HG02642 (cell line): Measurements from ENCODE around the gene SUSD5.
A peak's percentile ranks its signal among the peaks of the same experiment; 100 is the strongest.

Experiments used
- ATAC-seq: cut with Tn5 transposase; IDR thresholded peaks from one replicate; pipeline ENCODE4 v1.9.1; 2021; ENCODE audit warnings: mild to moderate bottlenecking; ENCODE audit not compliant: unreplicated experiment, poor library complexity

Gene SUSD5

DNA sequence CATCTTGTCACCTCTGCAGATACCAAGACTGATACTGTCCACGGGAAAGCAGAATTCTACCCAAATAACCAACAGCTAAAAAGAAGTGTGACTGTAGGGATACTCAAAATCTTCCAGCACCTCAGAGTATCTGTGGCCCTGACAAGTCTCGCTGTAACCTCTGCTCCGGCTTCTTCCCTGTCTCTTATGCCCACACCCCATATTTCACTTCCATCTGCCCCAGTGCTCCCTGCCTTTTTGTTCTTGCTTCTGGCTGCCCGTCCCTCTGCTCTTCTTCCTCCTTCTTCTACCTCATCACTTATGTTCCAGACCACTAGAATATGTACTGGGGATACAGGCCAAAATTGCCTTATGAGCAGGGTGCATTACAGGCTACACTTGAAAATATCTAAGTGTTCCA lies 59.4 kb downstream of the SUSD5 start:
- no peak for ATAC-seq

DNA sequence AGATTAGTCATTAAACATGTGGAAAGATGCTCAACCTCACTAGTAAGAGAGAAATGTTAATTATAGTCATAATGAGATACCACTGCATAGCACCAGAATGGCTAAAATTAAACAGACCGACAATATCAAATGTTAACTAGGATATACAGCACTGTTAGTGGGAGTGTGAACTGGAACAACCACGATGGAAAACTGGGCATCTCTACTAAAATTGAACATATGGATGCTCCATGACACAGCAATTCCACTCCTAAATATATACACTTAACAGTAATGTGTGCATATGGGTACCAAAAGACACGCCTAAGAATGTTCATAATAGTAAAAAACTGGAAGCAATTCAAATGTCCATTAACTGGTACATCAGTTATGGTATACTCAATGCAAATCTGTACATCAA lies 63.3 kb downstream of the SUSD5 start:
- ATAC-seq, result no peak

DNA sequence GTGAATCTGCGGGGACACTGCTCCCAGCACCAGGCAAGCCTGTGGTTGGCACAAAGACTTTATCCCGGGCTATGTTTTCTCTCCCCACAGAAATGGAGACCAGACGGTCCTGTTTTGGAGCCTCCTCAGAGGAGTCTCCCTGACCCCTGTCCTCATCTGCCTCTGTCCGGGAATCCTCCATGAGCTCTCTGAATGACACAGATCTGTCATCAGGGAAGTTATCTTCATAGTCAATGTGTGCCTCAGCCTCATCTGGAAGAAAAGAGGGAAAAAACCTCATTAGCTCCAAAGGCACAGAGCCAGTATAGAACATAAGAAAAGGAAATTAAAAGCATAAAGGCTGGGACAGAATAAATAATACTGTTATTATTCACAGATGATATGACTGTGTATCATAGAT lies 64.8 kb downstream of the SUSD5 start:
- ATAC-seq, result no peak

DNA sequence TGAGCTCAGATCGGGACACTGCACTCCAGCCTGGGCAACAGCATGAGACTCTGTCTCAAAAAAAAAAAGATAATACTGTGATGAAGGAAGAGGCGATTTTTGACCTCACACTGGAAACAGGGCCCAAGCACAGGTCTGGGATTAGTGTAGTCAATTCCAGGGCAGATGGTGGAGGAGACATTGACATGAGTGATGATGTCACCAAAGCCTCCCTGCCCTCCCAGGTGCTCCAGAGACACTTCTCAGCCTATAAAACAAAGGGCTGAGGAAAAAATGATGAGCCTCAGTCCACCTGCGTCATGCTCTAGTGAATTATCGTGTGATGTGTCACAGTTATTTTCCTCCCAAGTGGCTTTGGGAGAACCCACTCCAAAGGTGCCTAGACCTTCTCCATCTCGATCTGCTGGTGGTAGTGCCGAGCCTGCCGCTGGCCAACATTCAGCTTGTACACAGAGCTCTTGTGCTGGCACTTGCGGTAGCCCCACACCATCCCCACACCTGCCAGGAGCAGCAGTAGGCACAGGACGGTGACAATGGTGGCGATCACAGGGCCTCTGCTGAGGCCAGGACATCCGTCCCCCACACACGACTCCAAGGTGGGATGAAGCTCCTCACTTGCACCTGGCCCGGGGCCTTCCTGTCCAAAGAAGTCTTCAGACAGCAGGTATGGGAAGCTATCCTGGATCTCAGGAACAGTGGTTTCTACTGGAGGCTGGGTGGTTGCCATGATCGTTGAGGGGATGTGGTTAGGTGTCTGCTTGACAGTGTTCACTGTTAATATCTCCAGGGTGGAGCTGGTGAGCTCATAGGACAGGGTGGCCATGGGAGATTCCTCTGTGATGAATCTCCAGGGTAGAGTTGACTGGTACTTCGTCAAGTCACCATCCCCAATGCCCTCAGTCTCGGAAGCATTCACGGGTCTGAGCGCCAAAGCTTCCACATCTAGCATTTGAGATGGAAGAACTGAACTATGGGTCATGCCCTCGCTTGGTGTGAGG lies 65.9 kb downstream of the SUSD5 start:
- ATAC-seq, result no peak

DNA sequence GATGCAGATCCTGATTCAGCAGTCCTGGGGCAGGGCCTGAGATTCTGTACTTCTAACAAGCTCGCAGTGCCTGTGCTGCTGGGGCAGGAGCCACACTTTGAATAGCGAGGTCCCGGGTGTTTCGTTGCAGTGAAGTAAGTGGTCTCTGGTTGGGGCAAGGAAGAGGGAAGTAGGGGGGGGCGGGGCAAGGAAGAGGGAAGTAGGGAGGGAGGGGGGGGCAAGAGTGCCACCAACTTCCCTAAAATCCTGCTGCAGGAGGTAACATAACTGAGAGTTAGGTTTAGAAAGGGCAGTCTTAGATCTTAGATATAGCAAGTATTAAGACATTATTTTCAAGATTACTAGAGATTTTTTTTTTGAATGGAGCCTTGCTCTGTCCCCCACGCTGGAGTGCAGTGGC lies 69.3 kb downstream of the SUSD5 start:
- ATAC-seq, result no peak

DNA sequence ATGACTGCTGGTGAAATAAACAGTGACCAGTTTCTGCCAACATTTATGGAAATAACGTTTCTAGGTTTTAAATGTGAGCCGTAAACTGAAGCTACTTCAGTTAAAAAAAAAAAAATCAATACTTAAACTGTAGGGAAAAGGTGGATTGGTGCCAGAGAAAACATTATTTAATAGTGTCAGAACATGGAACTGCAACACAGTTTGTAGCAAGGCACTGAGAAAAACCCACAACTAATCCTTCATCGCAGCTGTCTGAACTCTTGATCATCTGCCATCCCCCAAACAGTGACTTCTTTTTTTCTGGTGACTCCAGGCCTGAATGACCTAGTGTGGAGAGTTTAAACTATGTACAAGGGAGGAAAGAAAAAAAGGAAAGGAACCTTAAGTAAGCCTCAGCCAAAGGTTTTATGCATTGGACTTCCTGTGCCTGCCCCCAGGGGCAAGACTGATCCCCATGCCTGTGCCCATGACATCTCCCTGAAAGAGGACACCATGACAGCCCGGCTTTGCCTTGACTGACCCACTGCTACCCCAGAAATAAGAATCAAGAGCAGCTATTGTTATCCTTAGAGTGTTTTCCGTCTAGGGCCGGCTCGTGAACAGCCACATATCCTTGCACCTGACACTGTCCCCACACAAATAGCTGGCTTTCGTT lies 71.7 kb downstream of the SUSD5 start:
- no peak for ATAC-seq

DNA sequence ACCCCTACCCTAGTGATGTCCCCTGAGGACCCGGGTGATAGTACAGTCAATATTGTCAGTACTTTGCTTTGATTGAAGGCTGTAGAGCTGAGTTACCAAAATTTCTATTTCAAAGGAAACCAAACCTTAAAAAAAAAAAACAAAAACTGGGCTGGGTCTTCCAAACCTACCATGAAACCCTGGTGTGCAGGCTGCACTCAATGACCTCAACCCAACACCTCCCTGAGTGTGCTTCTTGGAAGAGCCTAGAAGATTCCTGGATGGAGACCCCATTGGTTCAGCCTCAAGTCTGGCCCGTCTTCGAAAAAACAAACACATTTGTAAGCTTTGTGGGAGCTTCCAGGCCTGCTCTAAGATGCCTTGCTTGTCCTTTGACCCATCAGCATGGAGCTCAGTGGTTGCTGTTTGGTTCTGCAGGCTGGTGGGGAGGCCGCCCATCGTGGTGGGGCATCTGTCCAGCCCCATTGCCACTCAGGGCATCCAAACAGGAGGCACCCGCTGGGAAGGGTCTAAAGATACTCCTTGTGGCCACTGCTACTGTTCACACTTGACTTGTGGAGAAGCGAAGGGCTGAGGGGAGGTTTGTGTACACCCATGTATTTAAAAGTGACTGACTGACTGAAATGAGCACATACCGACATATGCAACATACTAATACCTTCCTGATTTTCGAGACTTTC lies 72.6 kb downstream of the SUSD5 start:
- ATAC-seq, result no peak

DNA sequence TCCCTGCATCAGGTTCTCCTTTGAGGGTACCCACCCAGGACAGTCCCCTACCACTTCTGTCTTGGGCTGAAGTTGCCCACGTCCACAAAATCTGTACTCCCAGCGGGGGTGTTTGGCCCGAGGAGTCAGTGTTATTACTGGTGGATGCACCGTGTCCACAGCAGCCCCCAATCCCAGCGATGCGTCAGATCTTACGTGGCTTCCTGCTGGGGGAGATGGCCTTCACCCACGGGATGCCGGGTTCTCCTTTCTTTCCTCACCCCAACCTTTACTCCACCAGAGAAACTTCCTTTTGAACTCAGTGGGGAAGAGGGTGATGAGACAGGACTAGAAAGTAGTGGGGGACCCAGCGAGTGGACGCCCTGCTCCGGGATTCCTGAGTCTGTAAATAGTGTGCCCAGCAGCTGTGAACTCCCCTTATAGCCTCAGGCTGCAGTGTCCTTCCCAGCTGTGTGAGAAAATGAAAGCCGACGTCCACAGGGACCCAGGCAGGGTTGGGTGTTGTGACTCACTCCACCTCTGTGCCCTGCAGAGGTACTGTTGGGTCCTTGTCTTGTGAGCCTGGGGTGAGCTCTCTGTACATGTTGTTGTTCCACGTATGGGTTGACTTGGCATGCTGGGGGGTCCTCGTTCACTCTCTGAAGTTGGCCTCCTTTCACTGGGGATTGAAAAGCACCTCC lies 73.2 kb downstream of the SUSD5 start:
- no peak for ATAC-seq

DNA sequence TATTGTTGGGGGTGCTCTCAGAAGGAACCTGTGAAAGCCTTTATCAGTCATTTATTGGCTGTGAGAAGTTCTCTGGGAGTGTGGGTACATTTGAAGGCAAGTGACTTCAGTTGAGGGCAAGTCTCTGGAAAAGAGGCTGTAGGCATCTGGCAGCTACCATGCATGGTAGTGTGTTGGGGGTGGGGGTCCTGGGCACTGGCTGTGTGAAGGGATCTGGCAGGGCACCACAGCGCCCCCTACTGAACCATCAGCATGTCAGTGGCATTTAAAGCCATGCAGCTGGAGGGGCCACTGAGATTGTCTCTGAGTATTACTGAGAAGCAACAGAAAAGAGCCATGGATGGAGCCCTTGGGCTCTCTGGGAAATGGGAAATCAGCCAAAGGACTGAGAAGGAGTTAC lies 74.2 kb downstream of the SUSD5 start:
- ATAC-seq, result no peak

DNA sequence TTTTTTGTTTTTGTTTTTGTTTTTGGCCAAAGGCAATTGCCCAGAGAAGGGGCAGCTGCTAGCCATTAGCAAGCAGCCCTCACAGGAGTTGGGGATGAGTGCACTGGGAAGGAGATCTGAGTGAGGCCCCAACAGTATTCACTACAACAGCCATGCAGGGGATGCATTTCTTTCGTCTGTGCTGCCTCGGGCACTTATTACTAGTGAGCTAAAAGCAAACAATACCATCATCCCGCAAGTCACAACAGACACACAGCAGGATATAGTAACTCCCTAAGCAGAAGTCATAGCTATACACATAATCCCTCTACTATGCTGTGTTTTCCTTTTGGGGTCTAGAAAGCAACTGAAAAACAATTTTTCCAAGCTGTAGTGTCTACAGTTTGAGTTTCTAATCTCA lies 77.6 kb downstream of the SUSD5 start:
- ATAC-seq, result no peak

DNA sequence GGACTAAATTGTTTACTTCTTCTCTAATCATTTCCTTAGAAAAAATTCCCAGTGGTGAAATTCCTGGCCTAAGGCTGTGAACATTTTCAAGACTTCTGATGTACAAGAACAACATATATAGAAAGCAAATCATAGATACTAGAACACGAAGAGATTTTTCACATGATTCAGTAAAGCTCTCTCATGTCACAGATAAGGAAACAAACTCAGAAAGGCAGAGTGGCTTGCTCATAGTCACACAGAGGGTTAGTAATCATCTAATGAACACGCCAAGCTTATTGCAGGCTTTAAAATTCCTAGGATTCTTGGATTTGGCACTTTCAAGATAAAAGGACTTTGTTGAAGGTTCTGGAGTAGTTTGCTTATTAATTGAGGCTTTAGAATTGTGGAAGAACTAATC lies 78.6 kb downstream of the SUSD5 start:
- ATAC-seq, result no peak

DNA sequence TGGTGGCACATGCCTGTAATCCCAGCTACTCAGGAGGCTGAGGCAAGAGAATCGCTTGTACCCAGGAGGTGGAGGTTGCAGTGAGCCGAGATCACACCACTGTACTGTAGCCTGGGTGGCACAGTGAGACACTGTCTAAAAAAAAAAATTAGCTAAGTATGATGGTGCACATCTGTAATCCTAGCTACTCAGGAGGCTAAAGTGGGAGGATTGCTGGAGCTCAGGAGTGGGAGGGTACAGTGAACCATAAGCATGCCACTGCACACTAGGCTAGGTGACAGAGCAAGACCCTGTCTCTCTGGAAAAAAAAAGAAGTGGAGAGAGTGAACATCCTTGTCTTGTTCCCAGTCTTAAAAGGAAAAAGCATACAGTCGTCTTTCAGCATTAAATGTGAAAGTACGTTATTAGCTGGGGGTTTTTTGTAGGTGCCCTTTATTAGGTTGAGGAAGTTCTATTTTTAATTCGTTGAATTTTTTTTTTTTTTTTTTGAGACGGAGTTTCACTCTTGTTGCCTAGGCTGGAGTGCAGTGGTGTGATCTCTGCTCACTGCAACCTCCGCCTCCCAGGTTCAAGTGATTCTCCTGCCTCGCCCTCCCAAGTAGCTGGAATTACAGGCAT lies 79.5 kb downstream of the SUSD5 start:
- peak; percentile 54 for ATAC-seq

DNA sequence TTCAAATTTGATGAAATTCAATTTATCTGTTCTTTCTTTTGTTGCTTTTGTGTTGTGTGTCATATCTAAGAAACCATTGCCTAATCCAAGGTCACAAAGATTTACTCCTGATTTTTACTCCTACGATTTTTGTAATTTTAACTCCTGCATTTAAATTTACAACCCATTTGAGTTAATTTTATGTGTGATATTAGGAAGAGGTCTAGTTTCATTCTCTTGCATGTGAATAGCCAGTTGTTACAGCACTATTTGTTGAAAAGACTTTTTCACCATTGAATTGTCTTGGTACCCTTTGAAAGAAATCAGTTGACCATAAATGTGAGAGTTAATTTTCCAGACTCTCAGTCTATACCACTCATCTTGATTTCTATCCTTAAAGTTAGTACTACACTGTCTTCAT lies 80.9 kb downstream of the SUSD5 start:
- ATAC-seq, result no peak

DNA sequence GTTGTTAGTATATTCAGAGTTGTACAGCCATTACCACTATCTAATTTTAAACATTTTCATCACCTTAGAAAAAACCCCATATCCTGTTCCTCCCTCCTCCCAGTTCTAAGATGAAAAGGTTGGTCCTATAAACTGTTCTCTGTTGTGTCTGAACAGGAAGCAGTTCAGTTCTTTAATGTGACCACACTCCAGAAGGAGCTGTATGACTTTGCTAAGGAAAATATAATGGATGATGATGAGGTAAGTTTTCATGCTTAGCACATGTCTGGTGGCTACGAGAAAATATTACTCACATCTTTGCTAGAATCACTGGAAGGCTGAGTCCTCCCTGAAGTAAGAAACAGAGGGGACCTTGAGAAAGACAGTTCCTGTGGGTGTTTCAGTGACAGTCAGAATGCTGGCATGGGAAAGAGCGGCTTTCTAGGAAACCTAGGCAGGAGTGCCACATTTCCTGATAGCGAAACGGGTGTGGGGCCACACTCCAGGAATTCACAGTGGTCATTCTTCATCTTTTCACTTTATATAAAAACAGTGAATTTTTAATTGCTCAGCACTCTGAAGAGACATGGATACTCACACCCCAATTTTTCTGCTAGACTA lies 84.5 kb downstream of the SUSD5 start:
- ATAC-seq, result no peak

DNA sequence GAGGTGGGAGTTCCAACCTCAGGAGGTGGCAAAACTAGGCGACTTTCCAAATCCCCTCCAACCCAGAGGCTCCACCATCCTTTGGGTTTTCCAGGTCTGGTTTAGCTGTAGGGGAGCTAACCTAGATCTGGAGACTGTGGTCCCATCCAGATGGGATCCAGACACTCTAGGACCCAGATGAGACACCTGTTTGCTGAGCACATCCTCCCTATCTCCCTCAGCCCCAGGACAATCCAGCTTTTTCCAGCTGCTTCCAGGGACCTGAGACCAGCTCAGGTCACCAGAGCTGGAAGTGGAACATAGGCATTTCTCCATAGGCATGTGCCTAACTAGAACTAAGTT lies 86.6 kb downstream of the SUSD5 start:
- ATAC-seq, result peak; percentile 14

DNA sequence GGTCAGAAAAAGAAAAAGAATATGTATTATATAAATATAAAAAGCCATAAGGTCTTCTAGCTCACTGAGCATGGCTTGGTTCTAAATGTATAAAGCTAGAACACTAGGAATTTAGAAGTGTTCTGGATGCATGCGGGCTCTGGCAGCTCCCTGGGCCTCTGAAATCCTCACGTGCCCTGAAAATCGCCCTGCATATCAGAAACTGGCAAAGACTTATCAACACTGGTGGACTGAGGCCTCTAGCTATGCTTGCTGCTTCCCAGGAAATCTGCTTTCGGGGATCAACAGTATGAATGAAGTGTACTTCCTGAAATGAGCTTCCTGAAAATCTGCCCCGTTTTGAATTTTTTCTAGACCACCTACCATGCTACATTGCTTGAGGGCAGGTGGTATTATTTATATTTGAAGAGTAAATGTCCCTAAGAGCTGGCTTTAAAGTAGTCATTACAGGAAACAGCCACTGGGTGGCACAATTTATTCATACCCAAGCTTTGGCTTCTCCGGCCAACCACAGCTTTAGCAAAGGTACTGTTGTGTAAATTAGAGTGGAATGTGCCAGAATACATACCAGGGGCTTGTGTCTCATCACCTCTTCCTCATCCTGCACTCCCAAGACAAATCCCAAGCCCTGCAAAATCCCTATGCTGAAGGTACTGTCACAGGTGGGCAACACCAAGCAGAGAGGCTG lies 87.1 kb downstream of the SUSD5 start:
- peak; percentile 79 for ATAC-seq

DNA sequence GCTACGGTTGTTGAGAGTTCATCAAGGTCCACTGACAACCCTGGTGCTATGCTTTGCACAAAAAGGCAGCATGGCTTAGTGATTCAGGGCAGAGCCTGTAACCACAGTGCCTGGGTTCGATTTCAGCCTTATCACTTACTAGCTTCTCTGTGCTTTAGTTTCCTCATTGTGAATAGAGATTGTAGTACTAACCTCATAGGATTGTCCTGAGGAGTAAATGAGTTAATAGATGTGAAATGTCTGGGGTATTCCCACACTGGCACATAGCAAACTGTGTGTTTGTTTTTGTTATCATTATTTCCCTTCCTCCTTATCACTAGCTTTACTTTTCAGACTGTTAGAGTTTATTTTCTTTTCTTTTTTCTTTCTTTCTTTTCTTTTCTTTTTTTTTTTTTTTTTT lies 88.5 kb downstream of the SUSD5 start:
- no peak for ATAC-seq

DNA sequence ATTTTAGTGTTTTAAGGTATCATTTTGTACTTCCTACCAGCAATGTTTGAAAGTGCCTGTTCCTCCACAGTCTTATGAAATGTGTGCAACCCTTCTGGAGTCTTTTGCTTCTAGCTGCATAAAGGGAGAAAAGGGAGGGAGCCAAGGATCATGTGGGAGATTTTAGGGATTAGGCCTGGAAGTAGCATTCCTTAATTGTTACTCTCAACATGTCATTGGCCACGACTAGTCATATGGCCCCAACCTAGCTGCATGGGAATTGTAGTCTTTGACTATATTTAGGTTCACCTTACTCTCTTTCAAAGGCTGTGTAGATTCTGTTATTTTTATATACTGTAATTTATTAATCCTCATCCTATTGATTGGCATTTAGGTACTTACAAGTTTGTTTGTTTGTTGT lies 89.9 kb downstream of the SUSD5 start:
- no peak for ATAC-seq

DNA sequence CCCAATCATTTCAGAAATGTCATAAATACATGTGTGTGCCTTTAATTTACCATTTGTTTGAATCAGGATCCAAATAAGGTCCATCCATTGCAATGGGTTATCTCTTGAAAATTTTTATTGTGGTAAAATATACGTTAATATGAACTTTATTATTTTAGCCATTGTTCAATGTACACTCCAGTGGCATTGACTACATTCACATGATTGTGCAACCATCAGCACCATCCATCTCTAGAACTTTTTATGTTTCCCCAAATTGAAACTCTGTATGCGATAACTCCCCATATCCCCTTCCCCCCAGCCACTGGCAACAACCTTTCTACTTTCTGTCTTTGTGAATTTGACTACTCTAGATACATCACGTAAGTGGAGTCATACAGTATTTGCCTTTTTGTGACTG lies 92.8 kb downstream of the SUSD5 start:
- ATAC-seq, result no peak
